Loucy (cell line): Measurements from ENCODE around the gene CACNA2D1.

ENCODE experiments used
- H2AFZ ChIP-seq: fragments of 200-600 bp; sonication (generic); 2 replicates; pipeline ENCODE4 v1.6.0; 2016; ENCODE audit warnings: antibody characterized with exemption, mild to moderate bottlenecking, low read length, moderate library complexity
- H3F3A ChIP-seq: fragments of 200-600 bp; 2 replicates; pipeline ENCODE4 v1.6.0; 2016; ENCODE audit warnings: antibody characterized with exemption, low read depth, mild to moderate bottlenecking
- H3K27me3 ChIP-seq: fragments of 200-600 bp; sonication (generic); 2 replicates; pipeline ENCODE4 v1.6.1; 2014; ENCODE audit warnings: low read length, mild to moderate bottlenecking; ENCODE audit not compliant: insufficient read depth, poor library complexity, severe bottlenecking
- H3K36me3 ChIP-seq: fragments of 200-600 bp; sonication (generic); 2 replicates; pipeline ENCODE4 v1.6.1; 2016; ENCODE audit warnings: low read length; ENCODE audit not compliant: insufficient read depth
- H3K4me1 ChIP-seq: fragments of 200-600 bp; sonication (generic); 2 replicates; pipeline ENCODE4 v1.5.1; 2014; ENCODE audit warnings: low read length, mild to moderate bottlenecking; ENCODE audit not compliant: insufficient read depth, poor library complexity, severe bottlenecking
- H3K4me2 ChIP-seq: fragments of 200-600 bp; sonication (generic); 2 replicates; pipeline ENCODE4 v1.6.0; 2014; ENCODE audit warnings: antibody characterized with exemption, low read length, low read depth, mild to moderate bottlenecking; ENCODE audit not compliant: poor library complexity, severe bottlenecking
- H3K4me3 ChIP-seq: fragments of 200-600 bp; sonication (generic); 2 replicates; pipeline ENCODE4 v1.5.1; 2014; ENCODE audit warnings: low read length, mild to moderate bottlenecking, mixed read lengths; ENCODE audit not compliant: poor library complexity, severe bottlenecking
- H3K79me2 ChIP-seq: fragments of 200-600 bp; sonication (generic); 2 replicates; pipeline ENCODE4 v1.6.1; 2014; ENCODE audit warnings: low read length; ENCODE audit not compliant: insufficient read depth
- H3K9ac ChIP-seq: fragments of 200-600 bp; sonication (generic); 2 replicates; pipeline ENCODE4 v1.6.0; 2014; ENCODE audit warnings: mild to moderate bottlenecking, low read depth, low read length, moderate library complexity; ENCODE audit not compliant: poor library complexity, severe bottlenecking
- H3K9me2 ChIP-seq: fragments of 200-600 bp; sonication (generic); replicated peaks from 2 replicates; pipeline ENCODE4 v1.6.1; 2016; ENCODE audit warnings: low read depth, low read length, mixed read lengths
- H3K9me3 ChIP-seq: fragments of 200-600 bp; sonication (generic); 2 replicates; pipeline ENCODE4 v1.6.1; 2014; ENCODE audit warnings: mild to moderate bottlenecking, antibody characterized with exemption, low read length, low read depth; ENCODE audit not compliant: insufficient read depth
- H4K20me1 ChIP-seq: fragments of 200-600 bp; sonication (generic); 2 replicates; pipeline ENCODE4 v1.6.0; 2014; ENCODE audit warnings: antibody characterized with exemption, low read length, mild to moderate bottlenecking; ENCODE audit not compliant: insufficient read depth, poor library complexity, severe bottlenecking
- CTCF ChIP-seq: fragments of 200-600 bp; sonication (generic); conservative IDR thresholded peaks from 2 replicates; pipeline ENCODE4 v1.5.1; 2014; ENCODE audit warnings: mild to moderate bottlenecking, antibody characterized with exemption, low read length
- EZH2phosphoT487 ChIP-seq: fragments of 200-600 bp; IDR thresholded peaks from 2 replicates; pipeline ENCODE4 v1.6.1; 2018; ENCODE audit warnings: antibody characterized with exemption, mild to moderate bottlenecking, moderate library complexity, borderline replicate concordance

Gene CACNA2D1

GRCh38 chr7:82244947-82245517, 198.5 kb downstream of the CACNA2D1 start:
- H2AFZ ChIP-seq = no peak overlapping the region
- no peaks in the 10 kb centered on the region for H4K20me1 ChIP-seq
- TF ChIP-seq CTCF = no peak
- no peak for TF ChIP-seq EZH2phosphoT487
- H3K36me3 ChIP-seq = no peaks in the 10 kb centered on the region
- H3K9me3 ChIP-seq = no peaks in the 10 kb centered on the region
- no peak overlapping the region for H3K9ac ChIP-seq
- no peak overlapping the region for H3K4me2 ChIP-seq
- no peak overlapping the region for H3K4me3 ChIP-seq
- no peaks in the 10 kb centered on the region for H3F3A ChIP-seq
- H3K4me1 ChIP-seq = no peaks in the 10 kb centered on the region
- no peaks in the 10 kb centered on the region for H3K9me2 ChIP-seq
- H3K27me3 ChIP-seq = peaks cover 6% of the 10 kb centered on the region
- H3K79me2 ChIP-seq = no peaks in the 10 kb centered on the region

GRCh38 chr7:82241356-82241755, 202.2 kb downstream of the CACNA2D1 start:
- no peaks in the 10 kb centered on the region for H3K9me3 ChIP-seq
- H3F3A ChIP-seq = no peaks in the 10 kb centered on the region
- H3K4me1 ChIP-seq = no peaks in the 10 kb centered on the region
- peaks cover 6% of the 10 kb centered on the region for H3K27me3 ChIP-seq
- no peaks in the 10 kb centered on the region for H3K9me2 ChIP-seq
- no peak overlapping the region for H3K4me2 ChIP-seq
- H3K79me2 ChIP-seq = no peaks in the 10 kb centered on the region
- H3K4me3 ChIP-seq = no peak overlapping the region
- TF ChIP-seq EZH2phosphoT487 (no peak), CTCF (no peak)
- H2AFZ ChIP-seq = no peak overlapping the region
- H3K36me3 ChIP-seq = no peaks in the 10 kb centered on the region
- H4K20me1 ChIP-seq = no peaks in the 10 kb centered on the region
- no peak overlapping the region for H3K9ac ChIP-seq

- Histone ChIP-seq H3F3A (no peaks in the 10 kb centered on the region), H3K9me2 (no peaks in the 10 kb centered on the region), H3K36me3 (no peaks in the 10 kb centered on the region), H3K4me1 (no peaks in the 10 kb centered on the region), H2AFZ (no peak overlapping the region), H3K79me2 (no peaks in the 10 kb centered on the region), H3K4me3 (no peak overlapping the region), H3K9me3 (no peaks in the 10 kb centered on the region), H4K20me1 (no peaks in the 10 kb centered on the region), H3K4me2 (no peak overlapping the region), H3K9ac (no peak overlapping the region), H3K27me3 (no peaks in the 10 kb centered on the region)
- no peak for TF ChIP-seq EZH2phosphoT487
- no peak for TF ChIP-seq CTCF
These were observed 207.9 kb downstream of the CACNA2D1 start for GRCh38 chr7:82235713-82236112.
